Fibroblast of lung (primary cell): ENCODE measurements around the gene PAK2. TPM values are rescaled to one million over a fixed set of nuclear protein-coding genes. Genes with fewer than 3 reads are reported as not detected.

Experiments
- DNase-seq, 2 donors: peaks; one replicate each; pipeline versions ENCODE4 v3.0.0 to v3.0.0-alpha.2; 2010; ENCODE audit warnings: low read depth in 2 of 2
- H2AFZ ChIP-seq: 2 replicates; pipeline ENCODE4 v1.5.1; 2012; ENCODE audit warnings: low read length, control low read depth, inconsistent platforms
- H3K27ac ChIP-seq: 2 replicates; pipeline ENCODE4 v1.5.1; 2011; ENCODE audit warnings: low read length, control low read depth; ENCODE audit not compliant: insufficient read depth
- H3K27me3 ChIP-seq: 2 replicates; pipeline ENCODE4 v1.5.1; 2011; ENCODE audit warnings: mild to moderate bottlenecking, low read length; ENCODE audit not compliant: control insufficient read depth, insufficient read depth
- H3K36me3 ChIP-seq: 2 replicates; pipeline ENCODE4 v1.5.1; 2011; ENCODE audit warnings: low read length; ENCODE audit not compliant: control insufficient read depth, insufficient read depth
- H3K4me1 ChIP-seq: 2 replicates; pipeline ENCODE4 v1.5.1; 2011; ENCODE audit warnings: low read length; ENCODE audit not compliant: control insufficient read depth, insufficient read depth; ENCODE audit errors: extremely low read depth
- H3K4me2 ChIP-seq: 2 replicates; pipeline ENCODE4 v1.5.1; 2011; ENCODE audit warnings: low read length, control low read depth; ENCODE audit not compliant: insufficient read depth; ENCODE audit errors: extremely low read depth
- H3K4me3 ChIP-seq, 4 experiments: fragments of 200-600 bp in 1 of 4; sonication (generic) in 1 of 4; replicated peaks in 1 of 4; 2 replicates each; pipeline ENCODE4 v1.5.1; 2011 to 2016; ENCODE audit warnings: low read length in 4 of 4, low read depth in 3 of 4, mild to moderate bottlenecking in 3 of 4, control low read depth in 2 of 4, inconsistent platforms in 1 of 4, mixed read lengths in 1 of 4; ENCODE audit not compliant: insufficient read depth in 1 of 4; ENCODE audit errors: control extremely low read depth in 1 of 4
- H3K79me2 ChIP-seq: 2 replicates; pipeline ENCODE4 v1.5.1; 2012; ENCODE audit warnings: mild to moderate bottlenecking, low read length, inconsistent platforms; ENCODE audit not compliant: control insufficient read depth, insufficient read depth
- H3K9ac ChIP-seq: 2 replicates; pipeline ENCODE4 v1.5.1; 2011; ENCODE audit warnings: mild to moderate bottlenecking, low read length, control low read depth; ENCODE audit not compliant: insufficient read depth
- H3K9me3 ChIP-seq: 2 replicates; pipeline ENCODE4 v1.5.1; 2012; ENCODE audit warnings: low read depth, low read length; ENCODE audit not compliant: control insufficient read depth, insufficient read depth
- H4K20me1 ChIP-seq: 2 replicates; pipeline ENCODE4 v1.5.1; 2011; ENCODE audit warnings: low read length; ENCODE audit not compliant: control insufficient read depth, insufficient read depth; ENCODE audit errors: extremely low read depth
- CTCF ChIP-seq, 2 donors: IDR thresholded peaks in 1 of 2; conservative IDR thresholded peaks in 1 of 2; 1 replicate in 1 of 2; 2 replicates in 1 of 2; pipeline ENCODE4 v1.5.1; 2011 to 2012; ENCODE audit warnings: low read length in 2 of 2, control low read depth in 1 of 2, inconsistent platforms in 1 of 2, low read depth in 1 of 2, mild to moderate bottlenecking in 1 of 2
- EZH2 ChIP-seq: IDR thresholded peaks from 2 replicates; pipeline ENCODE4 v1.5.1; 2012; ENCODE audit warnings: low read length, control low read depth, mild to moderate bottlenecking; ENCODE audit errors: missing control alignments
- polyA plus RNA-seq, 2 donors: library from polyadenylated mRNA; depleted of rRNA in 1 of 2; stranded (reverse) in 1 of 2; unstranded in 1 of 2; fragments of >200 nt; gene quantifications; 2 replicates each; pipeline ENCODE4 v1.2.1, GENCODE V29; 2011 to 2012; ENCODE audit warnings: missing spikeins in 1 of 2
- total RNA-seq: library from RNA; depleted of rRNA; stranded (reverse); fragments of >200 nt; gene quantifications from 2 replicates; pipeline ENCODE4 v1.2.1, GENCODE V29; 2014

The PAK2 gene
- total and polyA plus RNA-seq, 2 donors (not counting 1 experiment from before 2014, with no cell fraction given), result 37.5 to 40.7 TPM

- no peak overlapping the region for H3K27ac ChIP-seq
- H3K4me3 ChIP-seq, result no peak overlapping the region
- H3K9ac ChIP-seq, result no peak overlapping the region
- H3K27me3 ChIP-seq, result no peaks in the 10 kb centered on the region
- no peaks in the 10 kb centered on the region for H3K9me3 ChIP-seq
- no peaks in the 10 kb centered on the region for H3K79me2 ChIP-seq
- H2AFZ ChIP-seq, result no peak overlapping the region
- no peaks in the 10 kb centered on the region for H4K20me1 ChIP-seq
- H3K4me2 ChIP-seq, result no peak overlapping the region
- H3K36me3 ChIP-seq, result no peaks in the 10 kb centered on the region
- no peak for DNase-seq
- H3K4me1 ChIP-seq, result no peaks in the 10 kb centered on the region
- TF ChIP-seq CTCF (conservative IDR thresholded peaks at IDR 0.05 in 1 of 2, IDR thresholded peaks at IDR 0.05 in 1 of 2; ENCODE audit: low read depth in 1 of 2, low read length in 2 of 2), result no peak
- TF ChIP-seq EZH2, result no peak
These were observed 33.3 kb upstream of the PAK2 start for GRCh38 chr3:196706327-196706726.

GRCh38 chr3:196706731-196707130, 32.9 kb upstream of the PAK2 start:
- TF ChIP-seq CTCF (conservative IDR thresholded peaks at IDR 0.05 in 1 of 2, IDR thresholded peaks at IDR 0.05 in 1 of 2; ENCODE audit: low read depth in 1 of 2, low read length in 2 of 2) (no peak), EZH2 (no peak)
- H4K20me1 ChIP-seq, result no peaks in the 10 kb centered on the region
- no peak for DNase-seq
- H3K79me2 ChIP-seq, result no peaks in the 10 kb centered on the region
- H3K4me1 ChIP-seq, result no peaks in the 10 kb centered on the region
- no peak overlapping the region for H2AFZ ChIP-seq
- H3K27me3 ChIP-seq, result no peaks in the 10 kb centered on the region
- no peak overlapping the region for H3K4me3 ChIP-seq
- no peak overlapping the region for H3K9ac ChIP-seq
- H3K27ac ChIP-seq, result no peak overlapping the region
- H3K36me3 ChIP-seq, result no peaks in the 10 kb centered on the region
- no peak overlapping the region for H3K4me2 ChIP-seq
- H3K9me3 ChIP-seq, result no peaks in the 10 kb centered on the region

GRCh38 chr3:196707566-196707965, 32.1 kb upstream of the PAK2 start:
- Histone ChIP-seq H3K36me3 (no peaks in the 10 kb centered on the region), H3K4me2 (no peak overlapping the region), H3K79me2 (no peaks in the 10 kb centered on the region), H3K4me1 (no peaks in the 10 kb centered on the region), H3K9me3 (no peaks in the 10 kb centered on the region), H3K27me3 (no peaks in the 10 kb centered on the region), H2AFZ (no peak overlapping the region), H3K9ac (no peak overlapping the region), H3K27ac (no peak overlapping the region), H4K20me1 (no peaks in the 10 kb centered on the region), H3K4me3 (no peak overlapping the region)
- no peak for DNase-seq
- TF ChIP-seq EZH2, result no peak

- Histone ChIP-seq H3K36me3 (no peaks in the 10 kb centered on the region), H3K27me3 (no peaks in the 10 kb centered on the region), H3K9ac (no peak overlapping the region), H3K4me3 (no peak overlapping the region), H3K4me2 (no peak overlapping the region), H3K9me3 (no peaks in the 10 kb centered on the region), H3K79me2 (no peaks in the 10 kb centered on the region), H3K4me1 (no peaks in the 10 kb centered on the region), H3K27ac (no peak overlapping the region), H2AFZ (no peak overlapping the region), H4K20me1 (no peaks in the 10 kb centered on the region)
- TF ChIP-seq EZH2, result no peak
- no peak for TF ChIP-seq CTCF (conservative IDR thresholded peaks at IDR 0.05 in 1 of 2, IDR thresholded peaks at IDR 0.05 in 1 of 2; ENCODE audit: low read depth in 1 of 2, low read length in 2 of 2)
- no peak for DNase-seq
These were observed 31.2 kb upstream of the PAK2 start for GRCh38 chr3:196708467-196708866.
